Dedifferentiated amniotic fluid mesenchymal stem cell (primary cell): ENCODE data around the gene GLIPR1.
"Not testable (repeated sequence)": the region's sequence is repeated elsewhere in the genome, so short reads cannot be mapped to it uniquely, and the experiment has no call there.

Experiments used
- DNase-seq: peaks from one replicate; pipeline ENCODE4 v3.0.0-alpha.2; 2016; ENCODE audit errors: extremely low spot score

Gene GLIPR1

DNA sequence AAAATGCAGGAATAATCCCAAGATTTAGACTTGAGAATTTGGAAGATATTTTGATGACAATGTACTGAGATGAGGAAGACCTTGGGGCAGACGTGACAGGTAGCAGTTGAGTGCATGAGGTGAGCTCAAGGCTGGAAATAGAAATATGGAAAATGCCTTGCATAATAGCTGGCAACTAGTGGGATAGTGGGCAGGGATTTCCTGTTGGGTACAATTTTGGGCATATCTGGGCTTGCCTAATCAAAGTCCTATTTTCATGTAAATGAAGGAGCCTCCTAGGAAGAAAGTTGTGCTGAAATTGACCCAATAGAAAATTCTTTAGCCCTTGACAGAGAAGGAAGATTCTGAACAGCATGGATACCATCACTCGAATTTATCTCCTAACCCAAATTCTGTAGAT, 6.4 kb upstream of the GLIPR1 start:
- no peak for DNase-seq

DNA sequence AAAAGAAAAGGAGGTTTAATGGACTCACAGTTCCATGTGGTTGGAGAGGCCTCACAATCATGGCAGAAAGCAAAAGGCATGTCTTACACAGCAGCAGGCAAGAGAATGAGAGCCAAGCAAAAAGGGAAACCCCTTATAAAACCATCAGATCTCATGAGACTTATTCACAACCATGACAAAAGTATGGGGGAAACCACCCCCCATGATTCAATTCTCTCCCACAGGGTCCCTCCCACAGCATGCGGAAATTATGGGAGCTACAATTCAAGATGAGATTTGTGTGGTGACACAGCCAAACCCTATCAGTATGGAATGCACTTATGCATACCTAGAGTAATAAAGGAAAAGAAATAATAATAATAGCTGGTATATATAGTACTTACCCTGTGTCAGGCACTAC, 4.5 kb upstream of the GLIPR1 start:
- no peak for DNase-seq

DNA sequence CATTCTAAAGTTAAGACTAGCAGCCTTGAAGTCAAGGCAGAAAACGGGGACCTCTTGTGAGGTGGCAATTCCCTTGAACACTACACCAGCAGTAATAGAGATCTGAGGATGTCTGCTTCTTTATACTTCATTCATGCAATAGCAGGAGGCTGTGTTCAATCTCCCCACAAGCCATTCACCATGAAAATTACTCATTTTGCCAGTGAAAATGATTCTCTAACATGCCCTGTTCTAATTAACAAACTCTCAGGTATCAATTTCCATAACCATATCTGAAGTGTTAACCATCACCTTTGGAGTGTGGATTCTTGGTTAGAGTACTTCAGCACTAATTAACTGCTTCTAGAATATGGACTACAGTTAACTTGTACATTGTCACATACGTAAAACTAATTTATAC, 3.4 kb upstream of the GLIPR1 start:
- no peak for DNase-seq

DNA sequence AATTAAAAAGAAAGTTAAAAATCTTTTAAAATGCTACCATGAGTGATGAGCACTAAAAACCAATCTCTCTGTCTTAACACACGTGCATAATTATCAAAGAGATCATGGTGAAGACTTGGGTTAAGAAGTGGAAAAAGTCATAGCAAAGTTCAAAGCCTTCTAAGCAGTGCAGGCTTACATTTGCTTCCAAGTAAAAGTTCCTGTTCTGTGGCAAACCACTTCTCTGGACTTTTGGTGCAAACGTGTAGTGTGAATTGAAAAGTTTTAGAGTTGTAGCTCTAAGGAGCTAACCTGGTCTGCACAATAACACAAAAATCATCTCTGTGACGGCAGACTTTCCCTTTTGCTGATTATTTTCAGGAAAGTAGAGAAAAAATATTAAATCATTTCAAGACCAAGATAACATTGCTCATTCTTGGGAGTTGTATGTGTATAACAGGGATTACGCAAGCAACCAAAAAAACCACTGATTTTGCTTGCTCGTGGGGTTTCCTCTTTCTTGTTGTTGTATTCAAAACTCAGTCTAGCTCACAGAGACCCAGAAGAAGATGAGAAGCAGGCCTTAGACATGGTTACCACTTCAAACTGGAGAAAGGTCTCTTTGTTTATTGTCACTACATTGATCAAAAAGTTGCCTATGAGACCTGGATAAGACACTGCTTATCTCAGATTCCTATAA, 2.3 kb upstream of the GLIPR1 start:
- no peak for DNase-seq

DNA sequence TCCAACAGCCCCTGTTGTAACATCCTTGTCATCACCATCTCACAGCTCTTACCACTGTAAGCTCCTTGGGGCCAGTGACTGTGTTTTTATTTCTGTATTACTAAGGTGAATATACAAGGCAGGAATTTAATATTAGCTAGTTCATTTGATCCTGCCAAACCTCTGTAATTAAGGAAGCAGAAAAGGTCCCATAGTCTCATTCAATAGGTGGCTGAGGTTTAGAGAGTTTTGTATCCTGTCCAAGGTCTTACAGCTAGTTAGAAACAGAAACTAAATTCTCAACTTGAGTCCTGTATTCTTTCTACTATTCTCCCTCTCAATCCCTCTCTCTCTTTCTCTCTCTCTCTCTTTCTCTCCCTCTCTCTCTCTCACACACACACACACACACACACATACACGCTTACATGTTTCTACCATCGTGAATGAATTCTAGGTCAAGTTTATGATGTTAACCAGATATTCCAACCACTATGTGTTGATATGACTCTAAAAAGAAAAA, 543 bp upstream of the GLIPR1 start:
- peak; percentile 36 for DNase-seq

DNA sequence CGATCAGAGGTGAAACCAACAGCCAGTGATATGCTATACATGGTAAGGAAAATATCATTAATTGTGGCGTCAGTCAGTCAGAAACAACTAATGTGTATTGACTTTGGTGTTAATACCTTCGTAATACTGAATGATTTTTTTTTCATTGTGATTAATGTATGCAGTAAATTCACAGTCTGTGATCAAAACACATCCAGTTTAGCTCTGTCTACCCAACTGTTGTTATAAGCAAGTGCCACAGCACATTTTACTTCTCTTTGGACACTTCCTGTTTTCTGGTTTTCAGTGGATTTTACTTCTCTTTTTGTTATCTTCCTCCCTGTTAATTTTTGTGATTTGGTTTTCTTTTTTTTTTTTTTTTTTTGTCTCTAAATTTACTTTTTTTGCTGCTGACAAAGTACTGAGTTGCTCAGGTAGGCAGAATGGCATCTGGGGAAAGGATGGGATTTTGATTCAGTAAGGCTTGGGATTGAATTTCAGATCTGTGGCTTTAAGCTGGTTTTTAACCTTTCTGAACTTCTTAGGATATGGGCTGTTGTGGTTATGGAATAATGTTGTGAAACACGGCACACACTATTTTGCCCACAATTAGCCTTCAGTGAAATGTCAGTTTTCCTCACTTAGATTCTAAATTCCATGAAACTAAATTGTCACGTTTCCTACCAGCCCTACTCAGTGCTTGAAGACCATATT, 604 bp downstream of the GLIPR1 start:
- no peak for DNase-seq

DNA sequence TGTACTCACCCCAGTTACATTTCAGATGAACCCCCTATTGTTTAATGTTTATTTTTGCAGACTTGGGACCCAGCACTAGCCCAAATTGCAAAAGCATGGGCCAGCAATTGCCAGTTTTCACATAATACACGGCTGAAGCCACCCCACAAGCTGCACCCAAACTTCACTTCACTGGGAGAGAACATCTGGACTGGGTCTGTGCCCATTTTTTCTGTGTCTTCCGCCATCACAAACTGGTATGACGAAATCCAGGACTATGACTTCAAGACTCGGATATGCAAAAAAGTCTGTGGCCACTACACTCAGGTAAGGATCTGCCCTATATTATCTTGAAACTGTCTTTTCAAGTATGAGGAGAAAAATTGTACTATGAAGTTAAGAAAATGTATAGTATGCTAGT, 1.2 kb downstream of the GLIPR1 start:
- no peak for DNase-seq

DNA sequence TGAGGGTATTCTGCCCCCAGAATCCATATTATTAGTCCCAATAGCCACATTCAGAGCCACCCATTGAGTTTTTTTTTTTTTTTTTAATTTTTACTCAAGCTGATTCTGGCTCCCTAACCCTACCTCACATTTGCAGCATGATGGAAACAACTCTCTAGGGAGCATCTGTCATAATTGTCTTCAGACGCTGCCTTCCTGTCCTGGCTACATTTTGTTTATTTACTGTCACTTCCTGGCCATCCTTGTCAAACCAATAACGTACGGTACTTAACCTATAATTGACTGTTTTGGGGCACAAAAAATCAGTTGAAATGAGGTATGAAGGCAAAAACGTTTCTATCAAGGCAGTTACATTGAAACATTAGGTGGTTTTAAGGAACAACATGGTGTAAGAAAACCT, 2.1 kb downstream of the GLIPR1 start:
- DNase-seq, result no peak

DNA sequence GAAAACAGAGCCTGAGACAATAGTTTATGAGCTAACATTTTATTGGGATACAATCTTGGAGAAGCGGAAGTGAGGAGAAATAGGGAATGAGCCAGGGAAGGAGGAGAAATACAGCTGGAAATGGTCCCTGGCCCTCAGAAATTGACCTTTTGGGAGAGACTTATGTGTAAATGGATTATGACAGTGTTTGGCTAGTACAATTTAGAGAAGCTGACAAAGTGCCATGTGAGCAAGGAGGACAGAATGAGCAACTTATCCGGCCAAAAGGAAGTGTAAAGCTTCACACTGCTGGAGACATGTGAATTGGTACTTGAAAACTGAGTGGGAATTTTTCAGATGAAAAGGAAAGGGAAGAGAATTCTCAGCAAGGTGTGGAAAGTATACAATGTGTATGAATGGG, 2.9 kb downstream of the GLIPR1 start:
- DNase-seq, result no peak

DNA sequence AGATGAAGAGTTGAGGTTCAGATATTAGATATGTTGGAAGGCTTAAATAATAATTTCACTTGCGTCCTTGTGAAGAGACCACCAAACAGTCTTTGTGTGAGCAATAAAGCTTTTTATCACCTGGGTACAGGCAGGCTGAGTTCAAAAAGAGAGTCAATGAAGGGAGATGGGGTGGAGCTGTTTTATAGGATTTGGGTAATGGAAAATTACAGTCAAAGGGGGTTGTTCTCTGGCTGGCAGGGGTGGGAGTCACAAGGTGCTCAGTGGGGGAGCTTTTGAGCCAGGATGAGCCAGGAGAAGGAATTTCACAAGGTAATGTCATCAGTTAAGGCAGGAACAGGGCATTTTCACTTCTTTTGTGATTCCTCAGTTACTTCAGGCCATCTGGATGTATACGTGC, 3.9 kb downstream of the GLIPR1 start:
- not testable (repeated sequence) for DNase-seq

DNA sequence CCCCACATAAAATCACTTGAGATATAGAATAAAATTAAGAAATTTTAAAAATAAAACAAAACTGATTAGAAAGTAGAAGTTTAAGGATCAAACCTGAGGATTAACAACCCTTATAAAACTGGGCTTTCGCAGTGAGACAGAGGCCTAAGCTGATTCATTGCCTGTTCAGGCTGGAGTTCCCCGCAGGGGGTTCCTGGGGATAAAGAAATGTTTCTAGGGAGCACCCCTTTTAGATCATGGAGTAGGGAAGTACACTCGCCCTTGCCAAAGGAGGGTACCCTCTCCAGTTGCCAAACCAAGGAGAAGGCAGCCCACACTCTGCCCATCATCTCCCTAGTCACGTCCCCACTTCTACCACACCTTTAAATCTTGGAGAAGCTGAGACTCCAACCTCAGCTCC, 6.8 kb downstream of the GLIPR1 start:
- DNase-seq, result no peak

DNA sequence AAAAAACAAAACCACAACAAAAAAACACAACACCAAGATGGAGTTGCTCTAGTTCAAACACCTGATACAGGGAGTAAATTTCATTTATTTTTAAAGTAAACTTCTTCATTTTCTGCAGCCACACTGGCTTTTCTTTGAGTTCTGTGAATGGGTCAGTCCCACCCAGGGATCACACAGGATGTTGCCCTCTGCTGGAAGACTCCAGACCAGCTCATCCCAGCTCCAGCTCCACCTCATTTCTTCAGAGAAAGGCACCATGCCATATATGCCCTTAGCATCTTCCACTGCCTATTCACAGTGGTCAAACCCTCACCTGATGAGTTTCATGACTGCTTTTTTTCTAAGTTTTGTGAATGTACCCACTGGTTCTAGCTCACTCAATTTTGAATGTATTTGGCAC, 8.0 kb downstream of the GLIPR1 start:
- no peak for DNase-seq

DNA sequence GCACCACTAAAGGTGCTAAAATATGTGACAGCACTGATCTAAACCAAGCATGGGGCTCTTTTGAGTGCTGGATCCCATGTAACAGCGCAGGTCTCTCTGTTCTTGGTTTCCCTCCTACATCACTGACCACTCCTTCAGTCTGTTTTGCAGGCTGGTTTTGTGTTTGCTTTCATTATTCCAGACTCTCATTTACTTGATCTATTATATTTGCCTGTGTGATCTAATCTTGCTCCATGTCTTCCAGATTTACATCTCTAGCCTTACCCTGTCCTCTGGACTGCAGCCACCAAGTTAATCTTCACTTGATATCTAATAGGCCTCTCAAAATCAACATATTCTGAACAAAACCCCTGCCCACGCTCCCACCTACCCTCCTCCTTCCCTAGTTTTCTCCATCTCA, 8.6 kb downstream of the GLIPR1 start:
- DNase-seq, result no peak

DNA sequence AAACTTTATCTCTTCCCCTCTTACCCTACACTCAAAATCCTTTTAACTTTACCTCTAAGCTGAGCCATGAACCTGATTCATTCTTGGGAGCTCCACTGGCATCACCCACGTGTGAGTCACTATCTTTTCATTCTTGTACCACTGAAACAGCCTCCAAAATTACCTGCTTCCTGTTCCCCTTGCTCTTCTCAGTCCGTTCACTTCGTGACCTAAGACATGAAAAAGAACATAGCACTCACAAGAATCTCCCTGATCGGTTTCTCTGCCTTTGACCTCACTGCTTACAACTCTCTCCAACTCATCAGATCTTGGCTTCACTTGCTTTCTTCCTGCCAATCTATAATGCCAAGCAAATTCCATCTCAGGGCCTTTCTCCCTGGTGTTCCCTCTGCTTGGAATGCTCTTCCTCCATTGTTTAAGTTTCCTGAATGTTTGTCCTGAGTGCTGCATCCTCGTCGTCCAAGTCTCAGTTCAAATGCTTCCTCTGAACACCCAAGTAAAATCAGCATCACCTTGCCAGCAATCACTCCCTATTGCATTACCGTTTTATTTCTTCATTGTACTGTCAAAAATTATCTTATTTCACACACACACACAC, 9.2 kb downstream of the GLIPR1 start:
- no peak for DNase-seq

DNA sequence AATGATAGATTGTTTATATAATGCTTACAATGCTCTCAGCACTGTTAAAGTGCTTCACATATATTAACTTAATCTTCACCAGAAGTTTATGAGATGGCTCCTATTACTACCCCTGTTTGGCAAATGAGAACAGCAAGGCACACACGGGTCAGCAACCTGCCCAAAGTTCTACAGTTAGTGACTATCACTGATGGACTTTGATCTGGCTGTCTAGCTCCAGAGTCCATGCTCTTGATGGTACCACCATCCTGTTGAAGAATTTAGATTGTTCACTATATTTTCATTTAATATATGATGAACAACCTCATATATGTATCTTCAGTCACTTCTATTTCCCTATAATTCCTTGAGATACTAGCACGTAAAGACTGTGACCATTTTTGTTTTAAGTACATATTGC, 10.6 kb downstream of the GLIPR1 start:
- no peak for DNase-seq

DNA sequence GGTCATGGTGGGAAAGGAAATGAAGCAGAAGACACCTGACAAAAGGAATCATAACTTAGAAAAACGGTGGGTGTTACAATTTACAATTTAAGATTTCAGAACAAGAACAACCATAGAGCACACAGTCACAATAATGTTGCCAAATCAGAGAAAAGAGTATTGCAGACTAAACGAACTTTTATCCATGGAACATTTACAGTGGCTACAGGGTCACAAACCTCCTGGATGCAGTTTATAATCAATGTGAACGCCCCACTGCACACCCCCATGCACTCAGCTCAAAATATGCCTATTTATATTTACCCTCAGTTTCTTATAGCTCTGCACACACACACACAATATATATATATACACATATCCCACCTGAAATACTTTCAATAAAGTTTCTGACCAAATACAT, 22.9 kb downstream of the GLIPR1 start:
- DNase-seq, result no peak

DNA sequence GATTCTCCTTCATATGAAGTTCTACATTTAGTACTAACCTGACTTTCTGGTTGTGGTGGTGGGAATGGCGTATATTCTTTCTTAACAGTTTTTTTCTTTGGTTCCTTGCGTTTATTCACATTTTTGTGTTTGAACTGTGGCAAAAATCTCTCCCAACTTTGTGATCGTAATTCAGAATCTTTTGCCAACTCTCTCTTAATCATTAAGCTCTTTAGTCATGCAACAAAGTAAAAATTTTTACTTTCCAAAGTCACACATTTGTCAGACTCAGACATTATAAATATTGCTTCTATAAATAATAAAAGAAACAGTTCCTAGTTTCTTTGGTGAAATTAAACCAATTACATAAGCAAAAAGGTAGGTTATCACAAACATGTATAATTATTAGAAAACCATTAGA, 23.3 kb downstream of the GLIPR1 start:
- no peak for DNase-seq

DNA sequence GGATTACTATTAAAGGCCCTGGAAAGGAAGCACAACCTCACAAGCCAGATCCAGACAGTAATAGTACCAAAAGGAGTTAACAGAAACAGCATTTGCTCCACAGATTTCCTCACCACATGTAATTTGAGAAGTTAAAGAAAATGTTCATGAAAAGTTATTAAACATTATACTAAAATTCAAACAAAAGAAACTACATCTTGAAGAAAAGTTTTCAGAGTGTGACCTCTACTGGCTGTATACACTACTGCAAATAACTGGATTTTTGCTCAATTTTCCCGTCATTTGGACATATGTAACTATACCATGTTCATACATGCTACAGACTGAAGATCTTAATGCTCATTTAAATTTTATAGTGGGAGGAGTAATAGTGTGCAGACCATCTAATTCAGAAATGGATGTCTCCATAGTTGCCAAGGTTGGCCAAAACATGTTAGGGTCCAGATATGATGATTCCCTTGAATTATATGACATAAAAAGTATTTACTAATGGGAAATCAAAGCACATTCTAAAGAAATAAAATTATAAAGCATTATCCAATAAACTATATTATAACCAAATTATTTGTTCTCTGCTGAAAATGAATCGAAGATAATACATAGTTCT, 25.3 kb downstream of the GLIPR1 start:
- DNase-seq, result peak; percentile 74

DNA sequence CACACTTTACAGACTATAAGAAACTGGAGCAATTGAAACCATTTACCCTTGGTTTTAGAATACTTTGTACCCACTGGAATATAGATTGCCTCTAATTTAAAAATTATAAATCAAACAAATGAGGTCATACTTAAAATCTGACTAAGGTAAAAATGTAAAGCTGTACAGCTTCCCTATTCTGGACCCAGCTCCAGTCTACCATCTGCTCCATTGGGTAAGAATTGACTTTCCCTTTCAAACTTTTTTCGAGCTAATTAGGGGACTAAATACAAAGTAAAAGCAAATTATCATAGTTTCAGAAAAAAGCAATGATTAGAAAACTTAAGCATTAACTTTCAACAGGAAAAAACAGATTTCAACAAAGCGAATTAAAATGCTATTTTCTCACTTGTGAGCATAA, 26.5 kb downstream of the GLIPR1 start:
- no peak for DNase-seq

DNA sequence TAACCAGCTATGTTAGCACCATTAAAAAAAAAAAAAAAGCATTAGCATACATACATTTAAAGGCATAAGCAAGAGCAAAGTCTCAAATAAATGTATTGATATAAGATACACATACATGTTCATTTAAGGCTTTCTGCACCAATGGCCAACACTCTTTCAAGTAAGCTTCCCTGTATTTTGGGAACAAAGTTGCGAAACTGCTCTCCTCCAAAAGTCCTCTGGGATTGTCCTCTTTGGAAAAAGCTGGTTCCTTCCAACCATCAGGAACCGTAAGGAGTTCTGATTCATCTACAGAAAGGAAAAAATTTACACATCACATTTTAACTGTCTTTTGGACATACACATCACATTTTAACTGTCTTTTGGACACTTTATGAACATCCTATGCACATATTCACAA, 27.6 kb downstream of the GLIPR1 start:
- DNase-seq, result no peak

DNA sequence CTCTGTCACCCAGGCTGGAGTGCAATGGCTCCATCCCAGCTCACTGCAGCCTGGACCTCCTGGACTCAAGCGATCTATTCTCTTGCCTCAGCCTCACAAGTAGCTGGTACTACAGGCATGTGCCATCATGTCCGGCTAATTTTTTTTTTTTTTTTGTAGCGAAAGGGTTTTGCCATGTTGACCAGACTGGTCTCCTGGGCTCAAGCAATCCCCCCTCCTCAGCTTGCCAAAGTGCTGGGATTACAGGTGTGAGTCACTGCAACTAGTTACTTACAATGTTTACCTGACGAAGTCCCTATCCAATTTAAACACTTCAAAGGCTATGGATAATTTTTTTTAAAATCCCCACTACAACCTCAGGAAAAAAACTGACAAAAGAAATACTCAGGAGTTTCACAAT, 29.1 kb downstream of the GLIPR1 start:
- DNase-seq, result no peak

DNA sequence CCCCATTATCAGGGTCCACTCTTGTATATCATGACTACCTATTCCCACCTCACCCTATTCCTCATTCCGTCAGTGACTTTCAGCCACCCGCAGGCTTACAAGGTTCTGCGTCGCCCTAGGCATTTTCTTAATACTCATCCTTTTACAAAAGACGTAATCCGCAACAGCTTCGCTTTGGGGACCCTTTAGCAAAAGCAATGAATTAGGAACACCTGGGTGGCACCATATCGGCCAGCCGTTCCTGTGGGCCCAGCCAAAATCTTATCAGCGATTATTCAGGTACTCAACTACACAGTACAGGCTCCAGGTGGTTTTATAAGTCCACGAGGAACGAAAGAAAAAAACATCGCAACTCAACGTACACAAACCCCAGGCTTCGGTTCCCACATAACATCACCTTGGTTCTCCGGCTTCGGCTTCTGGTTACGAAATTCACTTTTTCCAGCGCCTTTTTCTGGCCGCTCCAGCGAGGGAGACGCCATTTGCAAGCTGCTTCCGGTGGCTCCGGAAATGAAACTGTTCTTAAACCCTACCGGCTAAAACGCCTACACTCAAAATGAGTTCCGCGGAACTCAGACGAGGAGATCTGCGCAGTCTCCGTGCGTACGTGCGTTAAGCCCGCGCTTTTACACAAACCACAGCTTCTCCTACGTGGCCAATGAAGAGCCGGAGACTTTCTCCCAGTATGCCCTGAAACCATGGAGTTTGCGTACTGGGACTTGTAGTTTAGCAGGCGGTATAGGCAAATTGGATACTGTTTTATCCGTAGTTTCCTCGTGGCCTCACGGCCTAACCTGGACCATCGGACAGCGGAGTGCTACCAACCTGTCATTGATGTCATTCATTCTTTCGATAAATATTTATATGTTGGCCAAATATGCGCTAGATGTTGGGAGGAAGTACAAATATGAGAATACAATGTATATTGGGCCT, 30.8 kb downstream of the GLIPR1 start, which contains the start of gene KRR1:
TSS of gene KRR1 (minus strand) at position 494 of the 933 bp plus-strand sequence. CDS start at position 482, 12 bp downstream.
- peak; percentile 98 for DNase-seq
